Fibroblast of lung (primary cell): ENCODE data around the gene MRPS18A. TPM values are rescaled to one million over a fixed set of nuclear protein-coding genes. Genes with fewer than 3 reads are reported as not detected.
A peak's percentile ranks its signal among the peaks of the same experiment; 100 is the strongest.

ENCODE experiments used
- DNase-seq, 2 donors: peaks; one replicate each; pipeline versions ENCODE4 v3.0.0 to v3.0.0-alpha.2; 2010; ENCODE audit warnings: low read depth in 2 of 2
- H2AFZ ChIP-seq: 2 replicates; pipeline ENCODE4 v1.5.1; 2012; ENCODE audit warnings: low read length, control low read depth, inconsistent platforms
- H3K27ac ChIP-seq: 2 replicates; pipeline ENCODE4 v1.5.1; 2011; ENCODE audit warnings: low read length, control low read depth; ENCODE audit not compliant: insufficient read depth
- H3K27me3 ChIP-seq: 2 replicates; pipeline ENCODE4 v1.5.1; 2011; ENCODE audit warnings: mild to moderate bottlenecking, low read length; ENCODE audit not compliant: control insufficient read depth, insufficient read depth
- H3K36me3 ChIP-seq: 2 replicates; pipeline ENCODE4 v1.5.1; 2011; ENCODE audit warnings: low read length; ENCODE audit not compliant: control insufficient read depth, insufficient read depth
- H3K4me1 ChIP-seq: 2 replicates; pipeline ENCODE4 v1.5.1; 2011; ENCODE audit warnings: low read length; ENCODE audit not compliant: control insufficient read depth, insufficient read depth; ENCODE audit errors: extremely low read depth
- H3K4me2 ChIP-seq: 2 replicates; pipeline ENCODE4 v1.5.1; 2011; ENCODE audit warnings: low read length, control low read depth; ENCODE audit not compliant: insufficient read depth; ENCODE audit errors: extremely low read depth
- H3K4me3 ChIP-seq, 4 experiments: fragments of 200-600 bp in 1 of 4; sonication (generic) in 1 of 4; replicated peaks in 1 of 4; 2 replicates each; pipeline ENCODE4 v1.5.1; 2011 to 2016; ENCODE audit warnings: low read length in 4 of 4, low read depth in 3 of 4, mild to moderate bottlenecking in 3 of 4, control low read depth in 2 of 4, inconsistent platforms in 1 of 4, mixed read lengths in 1 of 4; ENCODE audit not compliant: insufficient read depth in 1 of 4; ENCODE audit errors: control extremely low read depth in 1 of 4
- H3K79me2 ChIP-seq: 2 replicates; pipeline ENCODE4 v1.5.1; 2012; ENCODE audit warnings: mild to moderate bottlenecking, low read length, inconsistent platforms; ENCODE audit not compliant: control insufficient read depth, insufficient read depth
- H3K9ac ChIP-seq: 2 replicates; pipeline ENCODE4 v1.5.1; 2011; ENCODE audit warnings: mild to moderate bottlenecking, low read length, control low read depth; ENCODE audit not compliant: insufficient read depth
- H3K9me3 ChIP-seq: 2 replicates; pipeline ENCODE4 v1.5.1; 2012; ENCODE audit warnings: low read depth, low read length; ENCODE audit not compliant: control insufficient read depth, insufficient read depth
- H4K20me1 ChIP-seq: 2 replicates; pipeline ENCODE4 v1.5.1; 2011; ENCODE audit warnings: low read length; ENCODE audit not compliant: control insufficient read depth, insufficient read depth; ENCODE audit errors: extremely low read depth
- EZH2 ChIP-seq: IDR thresholded peaks from 2 replicates; pipeline ENCODE4 v1.5.1; 2012; ENCODE audit warnings: low read length, control low read depth, mild to moderate bottlenecking; ENCODE audit errors: missing control alignments
- polyA plus RNA-seq, 2 donors: library from polyadenylated mRNA; depleted of rRNA in 1 of 2; stranded (reverse) in 1 of 2; unstranded in 1 of 2; fragments of >200 nt; gene quantifications; 2 replicates each; pipeline ENCODE4 v1.2.1, GENCODE V29; 2011 to 2012; ENCODE audit warnings: missing spikeins in 1 of 2
- total RNA-seq: library from RNA; depleted of rRNA; stranded (reverse); fragments of >200 nt; gene quantifications from 2 replicates; pipeline ENCODE4 v1.2.1, GENCODE V29; 2014
- TF ChIP-seq, protein P1 (sequence below), 2 donors: IDR thresholded peaks in 1 of 2; conservative IDR thresholded peaks in 1 of 2; 1 replicate in 1 of 2; 2 replicates in 1 of 2; pipeline ENCODE4 v1.5.1; 2011 to 2012; ENCODE audit warnings: low read length in 2 of 2, control low read depth in 1 of 2, inconsistent platforms in 1 of 2, low read depth in 1 of 2, mild to moderate bottlenecking in 1 of 2

Gene MRPS18A
- total and polyA plus RNA-seq, 2 donors (not counting 1 experiment from before 2014, with no cell fraction given), result 31.8 to 42.1 TPM

- H3K27ac ChIP-seq, result no peak overlapping the region
- peak in 1 of 2 donors; percentile 65 for DNase-seq
- H3K79me2 ChIP-seq, result no peaks in the 10 kb centered on the region
- H4K20me1 ChIP-seq, result no peaks in the 10 kb centered on the region
- H3K27me3 ChIP-seq, result no peaks in the 10 kb centered on the region
- H3K9me3 ChIP-seq, result no peaks in the 10 kb centered on the region
- TF ChIP-seq, protein P1, sequence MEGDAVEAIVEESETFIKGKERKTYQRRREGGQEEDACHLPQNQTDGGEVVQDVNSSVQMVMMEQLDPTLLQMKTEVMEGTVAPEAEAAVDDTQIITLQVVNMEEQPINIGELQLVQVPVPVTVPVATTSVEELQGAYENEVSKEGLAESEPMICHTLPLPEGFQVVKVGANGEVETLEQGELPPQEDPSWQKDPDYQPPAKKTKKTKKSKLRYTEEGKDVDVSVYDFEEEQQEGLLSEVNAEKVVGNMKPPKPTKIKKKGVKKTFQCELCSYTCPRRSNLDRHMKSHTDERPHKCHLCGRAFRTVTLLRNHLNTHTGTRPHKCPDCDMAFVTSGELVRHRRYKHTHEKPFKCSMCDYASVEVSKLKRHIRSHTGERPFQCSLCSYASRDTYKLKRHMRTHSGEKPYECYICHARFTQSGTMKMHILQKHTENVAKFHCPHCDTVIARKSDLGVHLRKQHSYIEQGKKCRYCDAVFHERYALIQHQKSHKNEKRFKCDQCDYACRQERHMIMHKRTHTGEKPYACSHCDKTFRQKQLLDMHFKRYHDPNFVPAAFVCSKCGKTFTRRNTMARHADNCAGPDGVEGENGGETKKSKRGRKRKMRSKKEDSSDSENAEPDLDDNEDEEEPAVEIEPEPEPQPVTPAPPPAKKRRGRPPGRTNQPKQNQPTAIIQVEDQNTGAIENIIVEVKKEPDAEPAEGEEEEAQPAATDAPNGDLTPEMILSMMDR (conservative IDR thresholded peaks at IDR 0.05 in 1 of 2, IDR thresholded peaks at IDR 0.05 in 1 of 2; ENCODE audit: low read depth in 1 of 2, low read length in 2 of 2), result no peak
- no peak for TF ChIP-seq EZH2
- H3K36me3 ChIP-seq, result no peaks in the 10 kb centered on the region
- H3K4me1 ChIP-seq, result peaks cover 29% of the 10 kb centered on the region
- no peak overlapping the region for H2AFZ ChIP-seq
- H3K4me3 ChIP-seq, result no peak overlapping the region
- no peak overlapping the region for H3K9ac ChIP-seq
- no peak overlapping the region for H3K4me2 ChIP-seq
Observed at GRCh38 chr6:43706788-43707187, 19.2 kb upstream of the MRPS18A start.

GRCh38 chr6:43705996-43706395 lies 18.4 kb upstream of the MRPS18A start:
- peak; percentile 24 to 84 for DNase-seq
- Histone ChIP-seq H3K27ac (no peak overlapping the region), H3K4me2 (peak overlapping the region; percentile 49)

GRCh38 chr6:43703512-43704429 lies 16.2 kb upstream of the MRPS18A start:
- H3K36me3 ChIP-seq, result no peaks in the 10 kb centered on the region
- DNase-seq, result no peak
- H3K4me2 ChIP-seq, result no peak overlapping the region
- peak overlapping the region; percentile 1 for H3K27ac ChIP-seq
- no peaks in the 10 kb centered on the region for H3K79me2 ChIP-seq
- H3K9me3 ChIP-seq, result no peaks in the 10 kb centered on the region
- peaks cover 33% of the 10 kb centered on the region for H3K4me1 ChIP-seq
- H3K27me3 ChIP-seq, result no peaks in the 10 kb centered on the region
- no peak overlapping the region for H3K9ac ChIP-seq
- H4K20me1 ChIP-seq, result no peaks in the 10 kb centered on the region
- TF ChIP-seq EZH2, result no peak
- TF ChIP-seq, protein P1 (conservative IDR thresholded peaks at IDR 0.05 in 1 of 2, IDR thresholded peaks at IDR 0.05 in 1 of 2; ENCODE audit: low read depth in 1 of 2, low read length in 2 of 2), result no peak
- H2AFZ ChIP-seq, result no peak overlapping the region
- H3K4me3 ChIP-seq, result no peak overlapping the region

More at GRCh38 chr6:43705996-43706395, 18.4 kb upstream of the MRPS18A start:
- Histone ChIP-seq H3K36me3 (no peaks in the 10 kb centered on the region), H4K20me1 (no peaks in the 10 kb centered on the region), H2AFZ (peak overlapping the region; percentile 22), H3K9ac (no peak overlapping the region), H3K79me2 (no peaks in the 10 kb centered on the region), H3K9me3 (no peaks in the 10 kb centered on the region), H3K27me3 (no peaks in the 10 kb centered on the region), H3K4me3 (no peak overlapping the region), H3K4me1 (peaks cover 29% of the 10 kb centered on the region)
- no peak for TF ChIP-seq EZH2
- TF ChIP-seq, protein P1 (conservative IDR thresholded peaks at IDR 0.05 in 1 of 2, IDR thresholded peaks at IDR 0.05 in 1 of 2; ENCODE audit: low read depth in 1 of 2, low read length in 2 of 2), result no peak
